ENCODE results near the gene SHPK.

SHPK gene

DNA sequence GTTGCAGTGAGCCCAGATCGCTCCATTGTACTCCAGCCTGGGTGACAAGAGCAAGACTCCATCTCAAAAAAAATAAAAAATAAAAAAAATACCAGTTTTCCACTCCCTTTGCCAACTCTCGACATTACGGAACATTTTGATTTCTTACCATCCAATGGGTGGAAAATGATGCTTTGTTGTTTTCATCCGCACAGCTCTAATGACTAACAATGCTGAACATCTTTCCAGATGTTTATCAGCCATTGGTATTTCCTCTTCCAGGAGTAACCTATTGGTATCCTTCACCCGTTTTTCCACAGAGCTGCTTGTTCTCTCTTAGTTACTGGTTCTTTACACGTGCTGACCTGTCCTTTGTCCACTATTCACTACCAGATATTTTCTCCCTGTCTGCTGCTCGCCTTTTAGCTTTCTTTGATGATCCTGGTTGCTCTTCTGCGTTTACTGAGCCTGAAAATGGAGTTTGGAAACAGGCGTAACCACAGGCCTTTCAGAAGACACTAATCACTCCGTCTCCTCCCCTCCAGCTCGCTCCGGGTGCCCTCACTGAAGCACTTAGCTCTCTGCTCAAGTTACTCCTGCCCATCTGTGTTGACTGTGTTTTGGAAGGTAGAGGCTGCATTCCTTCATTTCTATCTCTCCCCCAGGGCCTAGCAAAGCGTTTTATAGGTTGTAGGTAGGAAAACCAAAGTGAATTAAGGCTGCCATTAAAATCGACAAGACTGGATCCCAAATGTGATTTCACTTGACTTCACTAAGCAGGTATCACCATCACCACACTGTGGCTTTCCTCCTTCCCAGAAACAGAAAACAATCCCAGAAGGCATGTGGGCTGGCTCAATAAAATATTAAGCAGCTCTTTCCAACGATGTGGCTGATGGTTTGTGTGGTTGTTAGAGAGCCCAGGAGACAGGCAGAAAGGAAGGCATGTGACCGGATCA is 8.9 kb downstream of the SHPK start:
- DNase-seq, result no peak

DNA sequence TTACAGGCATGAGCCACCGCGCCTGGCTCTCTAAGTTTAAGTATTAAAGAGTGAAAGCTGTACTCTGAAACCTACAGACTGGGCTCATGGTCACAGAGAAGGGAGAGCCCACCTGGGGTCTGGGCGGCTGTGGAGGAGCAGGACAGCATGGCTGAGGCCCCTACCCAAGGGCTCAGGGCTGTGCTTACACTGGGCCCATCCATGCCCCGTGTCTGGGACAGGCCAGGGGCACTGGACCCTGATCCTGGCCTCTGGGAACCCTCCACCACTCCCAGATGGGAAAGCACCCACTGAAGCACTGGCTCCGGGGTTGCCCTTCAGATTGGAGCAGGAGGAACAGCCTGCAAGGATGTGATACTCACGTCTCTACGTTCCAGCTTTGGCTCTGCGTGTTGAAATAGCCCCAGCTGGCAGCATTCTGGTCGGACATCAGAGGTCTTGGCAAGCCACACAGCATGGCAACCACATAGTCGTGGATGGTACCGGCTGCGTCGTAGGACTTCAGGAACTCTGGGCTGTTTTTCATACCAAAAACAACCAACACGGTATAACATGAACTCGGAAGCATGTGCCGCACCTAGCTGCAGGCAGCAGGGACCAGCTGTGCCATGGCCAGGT is 13.0 kb downstream of the SHPK start:
- no peak for DNase-seq

DNA sequence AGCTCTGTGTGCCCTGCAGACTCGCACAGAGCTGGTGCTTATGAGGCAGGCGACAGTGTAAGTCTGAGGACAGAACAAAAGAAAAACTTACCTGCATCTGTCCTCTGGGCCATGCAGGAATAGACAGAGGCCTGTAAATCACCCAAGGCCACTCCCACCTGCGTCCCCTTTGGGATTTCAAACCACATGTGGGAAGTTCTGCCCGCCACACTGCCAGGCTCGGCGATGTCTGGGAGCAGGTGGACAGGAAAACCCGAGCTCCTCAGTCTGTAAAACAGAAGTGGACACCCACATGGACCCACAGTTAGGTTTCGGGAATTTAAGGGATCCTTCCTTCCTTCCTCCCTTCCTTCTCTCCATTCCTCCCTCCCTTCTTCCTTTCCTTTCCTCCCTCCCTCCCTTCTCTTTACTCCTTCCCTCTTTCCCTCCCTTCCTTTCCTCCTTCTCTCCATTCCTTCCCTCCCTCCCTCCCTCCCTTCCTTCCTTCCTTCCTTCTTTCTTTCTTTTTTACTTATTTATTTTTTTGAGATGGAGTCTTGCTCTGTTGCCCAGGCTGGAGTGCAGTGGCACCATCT is 14.8 kb downstream of the SHPK start:
- no peak for DNase-seq

DNA sequence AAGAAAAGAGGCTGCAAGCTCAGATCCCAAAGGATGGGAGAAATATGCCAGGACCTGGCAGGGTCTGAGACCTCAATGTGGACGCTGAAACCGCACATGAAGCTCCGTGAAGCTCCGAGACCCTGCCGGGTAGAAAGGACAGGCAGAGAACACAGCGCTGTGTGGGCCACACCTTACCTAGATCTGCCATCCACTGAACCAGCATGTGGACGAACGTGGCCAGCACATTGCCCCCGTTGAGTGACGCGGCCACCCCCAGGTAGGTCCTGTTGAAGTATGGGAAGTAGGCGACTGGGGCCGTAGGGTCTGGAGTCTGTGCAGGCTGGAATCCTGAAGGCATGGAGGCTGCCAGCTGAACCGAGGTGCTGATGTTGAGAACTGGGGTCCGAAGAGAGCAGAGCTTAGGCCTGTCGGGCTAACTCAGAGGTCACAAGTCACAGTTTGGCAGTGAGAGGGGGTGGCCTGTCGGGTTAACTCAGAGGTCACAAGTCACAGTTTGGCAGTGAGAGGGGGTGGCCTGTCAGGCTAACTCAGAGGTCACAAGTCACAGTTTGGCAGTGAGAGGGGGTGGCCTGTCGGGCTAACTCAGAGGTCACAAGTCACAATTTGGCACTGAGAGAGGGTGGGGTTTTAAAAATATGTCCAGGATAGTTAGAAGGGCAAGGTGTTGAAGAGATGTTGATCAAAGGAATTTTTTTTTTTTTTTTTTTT is 20.7 kb downstream of the SHPK start:
- DNase-seq, result no peak

DNA sequence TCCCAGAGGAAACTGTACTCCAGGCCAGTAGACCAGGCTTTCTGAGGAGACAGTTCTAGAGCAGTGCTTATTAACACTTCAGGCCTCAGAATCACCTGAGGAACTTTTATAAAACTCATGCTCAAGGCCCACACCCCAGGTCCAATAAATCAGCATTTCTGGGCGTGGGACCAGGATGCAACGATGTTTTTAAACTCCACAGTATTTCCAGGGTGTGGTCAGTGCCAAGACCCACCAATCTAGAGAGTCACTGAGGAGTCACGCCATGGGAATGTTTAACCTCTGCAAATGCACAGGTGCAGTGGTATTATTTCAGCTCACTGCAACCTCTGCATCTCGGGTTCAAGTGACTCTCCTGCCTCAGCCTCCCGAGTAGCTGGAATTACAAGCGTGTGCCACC is 22.9 kb downstream of the SHPK start:
- no peak for DNase-seq

DNA sequence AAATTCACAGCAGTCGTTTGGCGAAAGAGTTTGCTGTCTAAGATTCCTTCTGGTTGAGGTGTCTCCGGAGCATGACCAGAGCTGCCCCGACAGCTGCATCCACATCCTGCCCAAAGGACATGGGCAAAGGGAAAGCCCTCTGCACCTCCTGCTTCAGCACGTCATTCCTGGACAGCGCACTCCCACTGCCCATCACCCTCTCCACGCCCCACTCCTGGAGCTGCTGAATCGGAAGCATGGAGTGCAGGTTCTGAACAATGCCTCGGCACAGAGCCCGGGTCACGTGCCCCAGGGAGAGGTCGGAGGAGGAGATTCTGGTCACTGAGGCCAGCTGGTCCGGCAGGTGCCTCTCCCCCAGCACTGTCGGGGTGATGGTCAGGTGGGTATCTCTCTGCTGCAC is 25.5 kb downstream of the SHPK start:
- no peak for DNase-seq

DNA sequence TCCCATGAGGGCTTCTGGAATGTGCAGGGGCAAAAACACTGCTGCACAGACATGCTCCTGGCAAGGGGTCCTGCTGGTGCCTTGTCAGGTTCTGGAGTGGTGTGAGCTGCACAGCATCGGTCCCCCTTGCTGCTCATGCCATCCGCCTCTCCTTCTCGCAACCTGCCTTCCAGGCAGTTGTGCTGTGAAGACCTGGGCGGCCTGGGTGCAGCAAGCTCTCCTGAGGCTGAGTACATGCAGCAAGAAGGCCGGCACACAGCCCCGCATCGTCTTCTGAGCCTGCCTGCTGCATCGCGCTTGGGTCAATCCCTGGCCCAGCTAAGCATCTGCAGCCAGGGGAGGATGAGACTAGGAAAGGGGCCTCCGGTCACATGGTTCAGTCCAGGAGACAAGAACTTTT is 26.4 kb downstream of the SHPK start:
- no peak for DNase-seq

DNA sequence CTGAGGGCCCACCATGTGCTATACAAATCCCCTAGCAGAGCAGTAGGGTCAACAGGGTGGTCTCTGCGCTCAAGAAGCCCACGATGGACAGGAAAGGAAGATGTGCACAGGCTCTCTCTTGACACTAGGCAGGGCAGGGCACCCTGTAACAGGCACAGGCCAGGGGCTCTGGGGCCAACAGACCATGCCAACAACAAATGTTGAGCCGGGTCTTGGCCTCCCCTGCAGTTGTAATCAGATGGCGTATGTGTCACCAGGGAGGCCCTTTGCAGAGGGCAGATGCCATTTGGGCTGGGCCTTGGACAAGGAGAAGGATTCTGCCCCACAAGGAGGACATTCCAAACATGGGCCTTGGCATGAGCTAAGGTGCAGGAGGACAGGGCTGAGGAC is 32.2 kb downstream of the SHPK start:
- DNase-seq, result no peak

DNA sequence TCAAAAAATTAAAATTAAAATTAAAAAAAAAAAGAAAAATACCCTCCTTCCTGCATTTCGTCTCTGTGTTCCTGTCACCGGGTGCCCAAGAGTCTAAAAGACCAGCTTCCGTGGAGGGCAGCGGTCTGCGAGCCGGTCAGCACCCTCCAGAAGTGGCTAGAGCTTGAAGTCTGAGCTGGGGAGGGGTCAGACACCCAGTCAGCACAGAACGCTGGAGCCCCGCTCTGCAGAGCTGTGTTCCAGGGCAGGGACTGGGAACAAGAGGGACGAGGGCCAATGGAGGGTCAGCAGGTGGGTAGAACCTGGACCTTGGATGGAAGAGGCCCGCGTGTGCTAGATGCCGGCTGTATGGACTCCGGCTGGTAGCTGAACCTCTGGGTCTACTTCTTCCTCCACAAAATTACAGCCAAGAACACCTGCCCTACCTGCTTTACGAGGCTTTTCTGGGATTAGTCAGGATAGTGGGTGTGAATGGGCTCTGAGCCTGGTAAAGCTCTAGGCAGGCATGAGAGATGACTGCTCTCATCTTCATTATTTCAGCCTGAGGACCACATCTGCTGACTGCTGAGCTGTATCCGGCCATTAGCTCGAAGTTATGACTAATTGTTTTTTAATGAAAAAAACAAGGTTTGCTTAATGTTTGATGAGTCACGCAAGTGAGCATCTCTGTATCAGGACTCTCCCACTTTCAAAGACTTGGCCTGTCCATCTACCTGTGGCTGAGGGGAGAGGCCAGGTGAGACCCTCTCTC is 32.8 kb downstream of the SHPK start:
- peak; percentile 1 for DNase-seq

DNA sequence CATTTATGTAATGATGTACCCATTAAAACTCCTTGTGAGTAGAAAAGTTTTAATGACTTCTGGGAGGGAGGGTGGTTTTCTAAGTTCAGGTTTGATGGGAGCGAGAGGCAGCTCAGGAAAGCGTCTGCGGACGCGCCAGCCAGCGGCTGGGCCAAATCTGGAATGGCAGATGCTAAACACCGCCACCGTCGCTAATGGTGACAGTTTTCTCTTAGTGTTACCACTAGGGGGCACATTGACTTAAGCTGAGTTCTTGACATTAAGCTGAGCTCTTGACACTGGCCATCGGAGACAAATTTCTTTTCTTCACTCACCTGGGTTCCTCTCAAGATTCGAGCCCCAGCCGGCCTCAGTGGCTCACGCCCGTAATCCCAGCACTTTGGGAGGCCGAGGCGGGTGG is 33.6 kb downstream of the SHPK start:
- peak; percentile 43 for DNase-seq

DNA sequence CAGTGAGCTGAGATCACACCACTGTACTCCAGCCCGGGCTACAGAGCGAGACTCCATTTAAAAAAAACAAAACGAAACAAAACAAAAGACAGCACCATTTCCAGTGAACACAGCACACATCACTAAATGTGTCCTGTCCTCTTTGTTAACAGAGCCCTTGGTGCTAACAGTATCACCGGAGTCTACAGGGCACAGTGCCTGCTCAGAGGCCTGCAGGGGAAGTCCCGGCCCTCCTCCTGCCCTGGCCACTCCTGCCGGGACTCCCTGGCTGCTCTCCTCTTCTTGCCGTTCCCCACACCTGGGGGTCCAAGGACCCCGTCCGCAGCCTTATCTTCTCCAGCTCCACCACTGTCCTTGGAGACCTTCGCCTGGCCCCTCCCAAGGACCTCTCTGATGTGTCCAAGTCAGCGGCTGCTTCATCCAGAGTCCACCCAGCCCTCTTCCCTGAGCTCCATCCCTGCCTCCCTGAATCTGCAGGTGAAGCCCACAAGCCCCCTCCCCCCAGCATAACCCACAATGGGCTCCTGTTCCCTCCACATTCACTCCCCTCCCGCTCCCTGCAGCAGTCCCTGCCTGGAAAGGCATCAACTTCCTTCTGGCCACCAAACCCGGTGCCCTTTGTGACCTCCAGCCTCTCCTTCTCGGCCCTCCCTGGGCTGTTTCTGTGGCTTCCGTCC is 35.4 kb downstream of the SHPK start:
- DNase-seq, result no peak

DNA sequence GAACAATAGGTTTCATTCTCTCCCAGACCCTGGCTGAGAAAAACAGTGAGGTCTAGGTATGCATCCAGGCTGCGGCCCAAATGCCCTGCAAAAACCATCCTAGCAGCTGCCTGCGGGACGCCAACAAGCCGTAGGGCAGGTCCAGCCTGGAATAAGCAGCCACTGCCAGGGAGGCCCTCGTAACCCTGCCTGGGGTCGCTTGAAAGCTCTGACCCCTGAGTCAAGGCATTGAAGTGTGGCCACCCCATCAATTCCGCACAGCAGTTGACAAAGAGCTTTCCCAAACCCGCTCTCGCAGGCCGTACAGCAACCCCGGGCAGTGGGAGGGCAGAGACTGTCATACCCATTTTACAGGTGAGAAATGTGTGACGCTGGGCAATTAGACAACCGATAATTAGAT is 38.0 kb downstream of the SHPK start:
- DNase-seq, result no peak

DNA sequence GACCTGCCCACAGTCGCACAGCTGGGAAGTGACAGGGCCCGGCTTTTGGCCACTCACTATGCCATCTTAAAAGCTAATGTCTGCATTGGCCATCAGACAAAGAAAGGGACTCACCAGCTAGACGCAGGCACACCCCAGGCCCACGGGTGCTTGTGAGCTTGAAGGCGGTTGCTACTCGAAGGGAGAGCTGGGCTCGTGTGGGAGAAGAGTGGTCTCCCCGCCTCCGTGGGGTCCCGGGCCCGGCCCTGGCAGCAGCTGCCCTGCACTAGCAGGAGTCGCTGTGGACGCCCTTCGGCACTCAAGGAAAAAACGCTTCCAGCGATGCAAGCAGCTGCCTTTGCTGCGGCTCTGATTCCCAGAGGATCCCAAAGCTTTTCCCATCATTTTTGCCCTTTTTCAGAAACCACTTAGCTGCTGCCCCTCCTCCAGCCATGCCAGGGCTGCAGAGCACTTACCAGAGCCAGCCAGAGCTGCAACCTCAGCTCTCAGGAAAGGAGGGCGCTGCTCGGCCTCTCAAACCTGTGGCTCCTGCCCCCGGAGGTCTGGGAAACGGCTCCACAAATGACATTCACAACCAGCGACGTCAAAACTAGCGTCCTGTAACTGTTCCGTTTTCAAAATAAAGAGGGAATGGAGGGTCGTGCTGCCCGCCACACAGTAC is 39.1 kb downstream of the SHPK start:
- no peak for DNase-seq

DNA sequence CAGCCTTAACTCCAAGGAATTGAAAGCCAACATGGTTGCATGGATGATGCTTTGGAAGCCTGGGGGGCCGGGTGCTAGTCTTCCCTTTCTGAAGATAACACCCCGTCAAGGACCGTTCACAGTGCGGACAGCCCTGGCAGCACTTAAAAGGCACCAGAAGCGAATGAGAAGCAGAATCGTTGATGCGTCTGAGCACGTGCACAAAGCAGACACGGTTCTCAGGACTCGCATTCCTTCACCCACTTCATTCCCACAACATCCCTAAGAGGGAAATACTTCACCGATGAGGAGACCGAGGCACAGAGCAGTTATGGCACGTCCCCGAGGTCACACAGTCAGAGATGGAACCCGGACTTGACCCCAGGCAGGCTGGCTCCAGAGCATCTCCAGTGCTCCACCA is 41.1 kb downstream of the SHPK start:
- no peak for DNase-seq

DNA sequence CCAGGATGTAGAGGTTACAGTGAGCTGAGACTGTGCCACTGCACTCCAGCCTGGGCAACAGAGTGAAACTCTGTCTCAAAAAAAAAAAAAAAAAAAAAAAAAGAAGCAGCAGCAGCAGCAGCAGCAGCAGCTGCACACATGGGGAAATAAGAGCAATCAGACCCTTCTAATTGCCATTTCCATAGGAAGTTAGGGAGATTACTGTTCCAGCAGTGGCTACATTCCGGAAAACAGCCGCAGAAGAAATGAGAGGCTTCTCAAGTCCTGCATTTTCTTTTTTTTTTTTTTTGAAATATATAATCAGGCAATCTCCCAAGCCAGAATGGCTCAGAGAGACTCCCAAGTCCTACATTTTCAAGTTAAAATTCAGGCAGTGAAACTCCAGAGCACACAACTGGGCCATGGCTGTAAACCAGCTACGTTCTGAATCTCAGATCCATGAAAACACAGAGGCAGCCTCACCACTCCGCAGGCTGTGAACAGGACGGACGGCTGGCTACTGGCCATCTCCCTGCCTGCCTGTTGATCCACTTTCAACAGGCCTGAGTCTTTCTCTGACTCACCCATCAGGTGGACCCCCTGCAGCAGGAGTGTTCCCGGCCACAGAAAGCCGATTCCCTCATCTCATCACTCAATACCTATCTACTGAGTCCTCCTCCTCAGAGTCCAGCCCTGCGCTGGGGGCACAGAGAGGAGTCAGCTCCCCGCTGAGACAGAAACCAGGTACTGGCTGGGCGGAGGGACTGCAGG is 41.8 kb downstream of the SHPK start:
- no peak for DNase-seq

DNA sequence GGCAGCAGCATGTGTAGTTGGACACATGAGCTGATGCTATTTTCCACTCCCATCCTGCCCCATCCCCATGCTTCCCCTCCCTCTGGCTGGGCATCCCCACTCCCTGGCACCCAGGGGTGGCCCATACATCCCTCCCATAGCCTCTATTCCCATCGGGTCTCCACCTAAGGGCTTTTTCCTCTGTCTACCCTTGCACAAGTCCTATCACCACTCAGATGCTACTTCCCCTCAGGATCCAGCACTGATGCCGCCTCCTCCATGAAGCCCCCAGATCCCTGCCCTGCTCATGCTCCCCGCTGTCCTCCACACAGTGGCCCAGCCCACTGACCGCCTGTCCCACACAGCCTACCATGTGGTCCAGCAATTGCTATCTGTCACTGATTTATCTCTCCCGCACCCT is 42.7 kb downstream of the SHPK start:
- DNase-seq, result no peak

DNA sequence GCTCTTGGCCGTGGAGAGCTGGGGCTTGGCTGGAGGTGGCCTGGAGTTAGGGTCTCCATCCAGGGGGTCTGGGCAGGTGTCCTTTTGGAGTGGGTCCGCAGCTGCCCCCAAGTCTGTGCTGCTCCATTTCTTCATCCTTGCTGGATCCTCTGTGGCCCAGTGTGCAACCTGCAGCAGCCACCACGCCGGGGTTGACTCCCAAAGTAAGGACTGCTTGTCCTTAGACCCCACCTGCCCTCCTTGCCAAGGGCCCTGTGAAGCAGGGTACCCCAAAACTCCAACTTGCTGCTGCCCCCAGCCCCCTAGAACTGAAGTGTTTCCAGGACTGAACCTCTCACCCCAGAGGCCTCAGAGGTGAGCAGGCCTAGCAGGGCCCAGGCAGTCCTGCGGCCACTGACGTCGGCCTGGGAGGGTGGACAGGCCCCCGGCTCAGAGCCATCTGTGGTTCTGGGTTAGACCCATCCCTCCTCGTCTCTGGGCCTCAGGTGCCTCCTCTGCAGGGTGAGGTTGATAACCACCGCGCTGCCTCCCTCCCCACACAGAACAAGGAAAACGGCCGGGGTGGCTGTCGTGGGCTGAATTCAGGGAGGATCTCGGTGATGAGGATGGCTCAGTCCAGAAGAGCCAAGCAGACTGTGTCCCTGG is 43.7 kb downstream of the SHPK start:
- no peak for DNase-seq

DNA sequence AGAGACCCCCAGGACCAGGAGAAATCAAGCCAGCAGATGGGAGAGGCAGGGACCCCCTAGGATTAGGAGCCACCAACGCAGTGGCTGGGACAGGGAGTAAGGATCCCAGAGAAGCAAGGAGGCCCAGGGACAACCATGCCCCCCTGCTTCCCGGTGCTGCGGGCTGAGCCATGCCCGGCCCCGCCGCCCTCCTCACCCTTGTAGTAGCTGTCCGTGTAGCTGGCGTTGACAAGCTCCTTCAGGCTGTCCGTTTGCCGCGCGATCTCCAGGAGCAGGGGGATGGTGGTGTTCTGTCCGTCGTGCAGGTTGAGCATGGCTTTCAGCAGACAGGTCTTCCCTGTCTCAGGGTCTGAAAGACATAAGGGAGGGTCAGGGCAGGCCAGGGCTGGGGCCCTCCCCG is 45.3 kb downstream of the SHPK start:
- DNase-seq, result no peak

DNA sequence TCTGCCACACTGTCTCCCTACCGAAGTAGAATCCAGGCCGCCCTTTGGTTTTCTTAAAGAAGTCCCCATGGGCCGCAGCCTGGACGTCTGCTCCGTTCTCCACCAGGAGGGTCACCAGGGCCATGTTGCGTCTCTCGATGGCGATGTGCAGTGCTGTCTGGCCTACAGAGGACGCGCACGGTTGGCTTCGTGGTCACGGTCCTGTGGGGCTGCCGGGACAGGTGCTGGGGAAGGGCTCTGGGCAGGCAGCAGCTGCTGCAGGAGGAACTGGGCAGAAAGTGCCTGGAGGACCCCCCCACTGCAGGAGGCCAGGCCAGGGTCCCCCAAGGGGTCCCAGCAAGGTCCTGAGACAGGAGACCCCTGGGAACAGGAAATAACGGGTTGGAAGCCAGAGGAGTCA is 45.8 kb downstream of the SHPK start:
- no peak for DNase-seq

DNA sequence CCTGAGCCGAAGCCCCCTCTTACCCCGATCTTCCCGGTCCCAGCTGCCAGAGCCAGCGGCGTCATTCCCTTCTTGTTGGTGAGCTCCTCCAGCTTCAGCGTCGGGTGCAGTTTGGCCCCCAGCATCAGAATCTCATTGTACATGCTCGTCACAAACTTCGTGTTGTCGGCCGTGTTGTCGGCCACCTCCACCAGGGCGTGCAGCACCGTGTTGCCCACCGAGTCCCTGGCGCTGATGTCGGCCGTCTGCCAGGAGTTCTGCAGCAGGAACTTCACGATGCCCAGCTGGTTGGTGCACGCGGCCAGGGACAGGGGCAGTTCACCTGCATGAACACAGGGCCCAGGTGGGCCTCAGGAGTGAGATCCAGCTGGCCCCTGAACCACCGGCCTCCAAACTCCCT is 46.3 kb downstream of the SHPK start:
- DNase-seq, result no peak
